Umbilical cord (tissue), 2 donors: ENCODE results near the gene MAP7D1. TPM values are rescaled to one million over a fixed set of nuclear protein-coding genes. Genes with fewer than 3 reads are reported as not detected.
A peak's percentile ranks its signal among the peaks of the same experiment; 100 is the strongest.
"Not testable (repeated sequence)": the region's sequence is repeated elsewhere in the genome, so short reads cannot be mapped to it uniquely, and the experiment has no call there.

Experiments
- DNase-seq: peaks from one replicate; pipeline ENCODE4 v3.0.0-alpha.2; 2015; ENCODE audit warnings: low spot score
- total RNA-seq: library from RNA; depleted of rRNA; stranded (reverse); fragments of >200 nt; gene quantifications from one replicate; pipeline ENCODE4 v1.2.3, GENCODE V29; 2014; ENCODE audit warnings: low replicate concordance; ENCODE audit not compliant: insufficient read depth

MAP7D1 gene
- total RNA-seq, 1 donor from 2014 or later: 64.0 TPM

- DNase-seq: no peak
Observed at GRCh38 chr1:36166938-36167905, 11.3 kb downstream of the MAP7D1 start.

GRCh38 chr1:36168514-36168913 is 12.6 kb downstream of the MAP7D1 start:
- no peak for DNase-seq

- no peak for DNase-seq
Observed at GRCh38 chr1:36170643-36171412, 14.9 kb downstream of the MAP7D1 start.

- no peak for DNase-seq
Observed at GRCh38 chr1:36172017-36172747, 16.2 kb downstream of the MAP7D1 start.

GRCh38 chr1:36172983-36173382 is 17.0 kb downstream of the MAP7D1 start:
- no peak for DNase-seq

GRCh38 chr1:36174713-36175112 is 18.8 kb downstream of the MAP7D1 start:
- DNase-seq: no peak

- DNase-seq: peak; percentile 41
Observed at GRCh38 chr1:36175137-36176095, 19.5 kb downstream of the MAP7D1 start.

- no peak for DNase-seq
Observed at GRCh38 chr1:36176106-36176949, 20.4 kb downstream of the MAP7D1 start.

GRCh38 chr1:36177589-36178431 is 21.9 kb downstream of the MAP7D1 start:
- DNase-seq: no peak

- no peak for DNase-seq
Observed at GRCh38 chr1:36178471-36179219, 22.7 kb downstream of the MAP7D1 start.

GRCh38 chr1:36179220-36179600 is 23.2 kb downstream of the MAP7D1 start:
- DNase-seq: no peak

- DNase-seq: no peak
Observed at GRCh38 chr1:36182734-36183133, 26.8 kb downstream of the MAP7D1 start.

GRCh38 chr1:36183309-36183856 is 27.4 kb downstream of the MAP7D1 start:
- DNase-seq: peak; percentile 67

- peak; percentile 93 for DNase-seq
Observed at GRCh38 chr1:36187800-36188593, 32.0 kb downstream of the MAP7D1 start.

- not testable (repeated sequence) for DNase-seq
Observed at GRCh38 chr1:36196805-36197204, 40.8 kb downstream of the MAP7D1 start.

GRCh38 chr1:36198641-36199040 is 42.7 kb downstream of the MAP7D1 start:
- DNase-seq: no peak
